Stimulated activated naive B cell treated with anti-CD40 and anti-IgM and Interleukin-4, amounts not matched to agents 10 μg/mL and 1 μg/mL and 100 μg/mL, for 72 hours (primary cell): ENCODE data around the gene NR1I2.

Experiments used
- ATAC-seq, 2 donors: fragments of 150-1000 bp; cut with Tn5 transposase; replicated peaks; 2 replicates each; pipeline ENCODE4 v1.10.0; 2021; ENCODE audit warnings: moderate library complexity in 1 of 2
- DNase-seq: peaks from one replicate; pipeline ENCODE4 v3.0.0; 2021
- H3K27ac Mint-ChIP-seq: one replicate; pipeline ENCODE4 v1.8.0; 2022; ENCODE audit warnings: mild to moderate bottlenecking, mixed read lengths
- H3K27me3 Mint-ChIP-seq, 2 donors: one replicate each; pipeline ENCODE4 v1.8.0; 2022; ENCODE audit warnings: mixed read lengths in 2 of 2
- H3K36me3 Mint-ChIP-seq, 2 donors: one replicate each; pipeline ENCODE4 v1.8.0; 2022; ENCODE audit warnings: mixed read lengths in 2 of 2, mild to moderate bottlenecking in 1 of 2
- H3K4me1 Mint-ChIP-seq, 2 donors: one replicate each; pipeline ENCODE4 v1.8.0; 2022; ENCODE audit warnings: mixed read lengths in 2 of 2, mild to moderate bottlenecking in 1 of 2
- H3K4me3 Mint-ChIP-seq, 2 donors: one replicate each; pipeline ENCODE4 v1.8.0; 2022; ENCODE audit warnings: mild to moderate bottlenecking in 2 of 2, mixed read lengths in 2 of 2, moderate library complexity in 1 of 2
- H3K9me3 Mint-ChIP-seq, 2 donors: one replicate each; pipeline ENCODE4 v1.8.0; 2022; ENCODE audit warnings: mixed read lengths in 2 of 2, mild to moderate bottlenecking in 1 of 2

NR1I2 gene

DNA sequence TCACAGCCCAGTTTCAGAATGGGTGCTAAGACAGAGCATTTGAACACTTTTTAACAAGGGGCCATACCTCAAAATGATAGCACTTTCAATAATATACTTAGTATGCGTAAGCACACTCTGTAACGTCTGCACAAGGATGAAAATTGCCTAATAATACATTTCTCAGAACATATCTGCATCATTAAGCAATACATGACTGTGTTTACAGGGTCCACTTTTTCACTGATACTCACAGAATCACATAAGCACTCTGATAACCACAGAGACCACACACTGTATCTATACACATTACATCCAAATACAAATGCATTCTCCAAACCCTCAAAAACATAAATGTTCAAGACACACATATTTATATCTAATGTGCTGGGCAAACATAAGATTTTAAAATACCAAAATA is 79.8 kb downstream of the NR1I2 start:
- Mint-ChIP-seq H3K27ac (no peak overlapping the region), H3K36me3 (peaks cover 47 to 62% of the 10 kb centered on the region in 2 donors), H3K4me1 (no peaks in the 10 kb centered on the region), H3K9me3 (peaks cover 8 to 9% of the 10 kb centered on the region in 2 donors), H3K4me3 (no peak overlapping the region), H3K27me3 (no peaks in the 10 kb centered on the region)
- ATAC-seq (no peak), DNase-seq (no peak)

DNA sequence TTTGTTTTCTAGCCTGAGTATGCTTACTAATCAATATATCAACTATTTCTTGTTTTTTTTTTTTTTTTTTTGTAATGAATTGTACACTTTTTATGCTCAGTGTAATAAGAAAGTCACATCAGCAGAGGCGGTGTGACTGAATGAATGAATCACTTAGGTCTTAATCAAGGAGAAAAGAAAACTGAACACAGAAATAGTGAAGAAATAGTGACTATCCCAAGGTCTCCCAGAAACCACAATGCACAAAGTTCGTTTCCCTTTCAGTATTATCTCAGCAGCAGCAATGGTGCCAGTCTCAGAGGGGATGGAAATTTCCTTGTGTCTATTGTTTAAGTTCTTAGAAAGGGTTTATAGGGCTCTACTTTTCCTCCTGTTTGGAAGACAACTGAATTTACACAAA is 80.7 kb downstream of the NR1I2 start:
- Mint-ChIP-seq H3K27me3 (no peaks in the 10 kb centered on the region), H3K4me1 (peaks cover 0 to under 1% of the 10 kb centered on the region in 2 donors), H3K36me3 (peaks cover 40 to 53% of the 10 kb centered on the region in 2 donors), H3K9me3 (peaks cover 4 to 5% of the 10 kb centered on the region in 2 donors), H3K4me3 (no peak overlapping the region), H3K27ac (no peak overlapping the region)
- ATAC-seq (no peak), DNase-seq (no peak)

DNA sequence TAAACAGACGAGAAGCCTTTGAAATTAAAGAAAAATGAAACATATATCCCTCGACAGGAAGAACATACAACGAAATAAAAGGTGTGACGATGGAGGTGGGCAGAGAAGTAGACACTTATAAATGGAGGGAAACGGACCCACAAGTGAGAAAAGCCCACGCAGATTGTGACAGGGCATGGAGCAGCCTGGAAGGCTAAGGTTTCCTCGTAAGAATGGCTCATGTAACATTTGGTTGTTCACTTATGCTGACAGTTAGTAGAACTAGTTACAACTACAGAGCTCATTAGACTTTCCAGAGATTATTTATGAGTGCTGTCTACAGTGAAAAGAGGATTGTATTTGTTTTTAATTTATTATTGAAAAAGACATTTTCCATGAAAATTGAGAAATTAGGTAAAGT is 82.6 kb downstream of the NR1I2 start:
- Mint-ChIP-seq H3K36me3 (peaks cover 28 to 43% of the 10 kb centered on the region in 2 donors), H3K27ac (no peak overlapping the region), H3K9me3 (no peaks in the 10 kb centered on the region), H3K4me1 (peaks cover 0 to 9% of the 10 kb centered on the region in 2 donors), H3K4me3 (no peak overlapping the region), H3K27me3 (no peaks in the 10 kb centered on the region)
- ATAC-seq (no peak), DNase-seq (no peak)
